SU-DHL-6 (cell line): ENCODE results near the gene LYRM7.

Experiments used
- EZH2phosphoT487 ChIP-seq: fragments of 200-600 bp; sonication (generic), shearing (Covaris generic); conservative IDR thresholded peaks from 2 replicates; pipeline ENCODE4 v1.6.1; 2018; ENCODE audit warnings: mild to moderate bottlenecking, antibody characterized with exemption, low read length, moderate library complexity, mixed read lengths
- TF ChIP-seq, protein P1 (sequence below): fragments of 200-600 bp; sonication (generic); IDR thresholded peaks from one replicate; pipeline ENCODE4 v1.5.1; 2017; ENCODE audit warnings: antibody characterized with exemption, mild to moderate bottlenecking, low read length, moderate library complexity; ENCODE audit not compliant: insufficient read depth, poor library complexity, severe bottlenecking

GRCh38 chr5:131150408-131150807, 20.3 kb upstream of the LYRM7 start:
- TF ChIP-seq, protein P1, sequence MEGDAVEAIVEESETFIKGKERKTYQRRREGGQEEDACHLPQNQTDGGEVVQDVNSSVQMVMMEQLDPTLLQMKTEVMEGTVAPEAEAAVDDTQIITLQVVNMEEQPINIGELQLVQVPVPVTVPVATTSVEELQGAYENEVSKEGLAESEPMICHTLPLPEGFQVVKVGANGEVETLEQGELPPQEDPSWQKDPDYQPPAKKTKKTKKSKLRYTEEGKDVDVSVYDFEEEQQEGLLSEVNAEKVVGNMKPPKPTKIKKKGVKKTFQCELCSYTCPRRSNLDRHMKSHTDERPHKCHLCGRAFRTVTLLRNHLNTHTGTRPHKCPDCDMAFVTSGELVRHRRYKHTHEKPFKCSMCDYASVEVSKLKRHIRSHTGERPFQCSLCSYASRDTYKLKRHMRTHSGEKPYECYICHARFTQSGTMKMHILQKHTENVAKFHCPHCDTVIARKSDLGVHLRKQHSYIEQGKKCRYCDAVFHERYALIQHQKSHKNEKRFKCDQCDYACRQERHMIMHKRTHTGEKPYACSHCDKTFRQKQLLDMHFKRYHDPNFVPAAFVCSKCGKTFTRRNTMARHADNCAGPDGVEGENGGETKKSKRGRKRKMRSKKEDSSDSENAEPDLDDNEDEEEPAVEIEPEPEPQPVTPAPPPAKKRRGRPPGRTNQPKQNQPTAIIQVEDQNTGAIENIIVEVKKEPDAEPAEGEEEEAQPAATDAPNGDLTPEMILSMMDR, result no peak
- no peak for TF ChIP-seq EZH2phosphoT487
